ENCODE results near the gene CCDC141.

CCDC141 gene

GRCh38 chr2:178830451-178830850 lies 219.5 kb downstream of the CCDC141 start:
- TF ChIP-seq GATA2 (IDR thresholded peaks at IDR 0.05; ENCODE audit: low read depth, low read length), result no peak
- no peak for TF ChIP-seq GATA3 (IDR thresholded peaks at IDR 0.05; ENCODE audit: low read depth, low read length)

DNA sequence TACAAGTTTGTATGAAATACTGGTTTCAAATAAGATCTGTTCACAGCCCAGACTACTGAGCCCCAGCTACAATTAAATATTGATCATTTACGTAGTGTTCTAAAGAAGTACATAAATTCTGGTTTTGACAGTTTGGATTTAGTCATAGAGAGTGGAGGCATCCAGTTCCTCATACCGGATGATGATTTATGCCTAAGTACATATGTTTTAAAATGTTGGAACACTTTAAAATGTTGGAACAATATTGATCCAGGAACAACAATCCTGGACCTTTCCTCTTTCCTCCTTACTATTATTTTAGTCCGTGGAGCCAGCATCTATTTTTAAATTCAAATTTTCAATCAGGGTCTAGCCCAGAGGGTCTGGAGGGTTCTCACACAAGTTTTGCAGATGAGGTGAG lies 220.0 kb downstream of the CCDC141 start:
- no peak for TF ChIP-seq GATA3 (IDR thresholded peaks at IDR 0.05; ENCODE audit: low read depth, low read length)
- no peak for TF ChIP-seq GATA2 (IDR thresholded peaks at IDR 0.05; ENCODE audit: low read depth, low read length)

- TF ChIP-seq GATA2 (IDR thresholded peaks at IDR 0.05; ENCODE audit: low read depth, low read length) (peak; percentile 18; the same call in 1 of the 2 replicates), GATA3 (IDR thresholded peaks at IDR 0.05; ENCODE audit: low read depth, low read length) (no peak)
These were observed 220.5 kb downstream of the CCDC141 start for GRCh38 chr2:178829299-178829960.

GRCh38 chr2:178828486-178828881 lies 221.5 kb downstream of the CCDC141 start:
- no peak for TF ChIP-seq GATA3 (IDR thresholded peaks at IDR 0.05; ENCODE audit: low read depth, low read length)
- no peak for TF ChIP-seq GATA2 (IDR thresholded peaks at IDR 0.05; ENCODE audit: low read depth, low read length)

DNA sequence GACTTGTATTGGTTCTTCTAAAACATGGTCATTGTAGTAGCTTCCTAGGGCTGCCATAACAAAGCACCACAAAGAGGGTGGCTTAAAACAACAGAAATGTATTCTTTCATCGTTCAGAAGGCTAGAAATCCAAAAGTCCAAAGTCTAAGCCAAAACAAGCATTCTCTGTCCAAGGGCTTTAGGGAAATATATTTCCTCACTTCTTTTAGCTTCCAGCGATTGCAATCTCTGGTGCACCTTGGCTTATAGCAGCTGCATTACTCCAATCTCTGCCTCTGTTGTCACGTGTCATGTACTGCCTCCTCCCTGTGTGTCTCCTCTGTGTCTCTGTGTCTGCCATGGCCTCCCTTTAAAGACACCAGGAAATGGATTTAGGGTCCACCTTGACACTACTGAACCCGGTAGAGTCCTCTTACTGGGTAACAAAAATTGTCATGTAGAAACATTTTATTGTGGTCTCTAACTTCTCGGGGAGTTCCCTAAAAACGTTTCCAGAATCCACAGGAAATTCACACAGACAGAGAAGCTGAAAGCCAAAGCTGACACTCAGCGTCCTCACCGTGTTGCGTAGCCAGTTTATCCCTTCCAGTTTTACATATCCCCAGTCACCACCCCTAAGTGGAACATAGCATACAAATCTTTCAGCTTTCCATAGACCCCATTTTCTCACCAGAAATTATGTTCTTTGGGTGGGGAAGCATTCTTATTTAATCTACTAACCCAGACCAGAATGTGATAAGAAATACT lies 222.0 kb downstream of the CCDC141 start:
- TF ChIP-seq GATA3 (IDR thresholded peaks at IDR 0.05; ENCODE audit: low read depth, low read length), result no peak
- no peak for TF ChIP-seq GATA2 (IDR thresholded peaks at IDR 0.05; ENCODE audit: low read depth, low read length)

- TF ChIP-seq GATA3 (IDR thresholded peaks at IDR 0.05; ENCODE audit: low read depth, low read length) (no peak), GATA2 (IDR thresholded peaks at IDR 0.05; ENCODE audit: low read depth, low read length) (no peak)
These were observed 222.8 kb downstream of the CCDC141 start for GRCh38 chr2:178827111-178827510.

DNA sequence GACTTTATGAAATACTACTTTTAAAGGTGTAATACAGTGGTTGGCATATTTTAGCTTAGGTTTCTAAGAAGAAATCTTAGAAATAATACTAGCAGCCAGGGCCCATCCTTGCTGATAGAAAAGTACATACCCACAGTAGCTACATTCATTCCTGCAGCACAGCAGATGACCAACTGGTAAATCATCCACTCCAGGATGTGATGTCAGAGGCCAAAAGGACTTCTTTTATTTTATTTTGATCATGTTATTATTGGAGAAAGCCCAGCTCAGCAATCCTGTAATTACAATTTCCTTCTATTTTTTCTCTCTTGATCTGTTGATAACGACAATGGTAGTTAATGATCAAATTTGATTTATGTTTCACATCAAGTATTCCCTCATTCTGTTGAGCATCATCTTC lies 224.8 kb downstream of the CCDC141 start:
- TF ChIP-seq GATA3 (IDR thresholded peaks at IDR 0.05; ENCODE audit: low read depth, low read length) (no peak), GATA2 (IDR thresholded peaks at IDR 0.05; ENCODE audit: low read depth, low read length) (no peak)

DNA sequence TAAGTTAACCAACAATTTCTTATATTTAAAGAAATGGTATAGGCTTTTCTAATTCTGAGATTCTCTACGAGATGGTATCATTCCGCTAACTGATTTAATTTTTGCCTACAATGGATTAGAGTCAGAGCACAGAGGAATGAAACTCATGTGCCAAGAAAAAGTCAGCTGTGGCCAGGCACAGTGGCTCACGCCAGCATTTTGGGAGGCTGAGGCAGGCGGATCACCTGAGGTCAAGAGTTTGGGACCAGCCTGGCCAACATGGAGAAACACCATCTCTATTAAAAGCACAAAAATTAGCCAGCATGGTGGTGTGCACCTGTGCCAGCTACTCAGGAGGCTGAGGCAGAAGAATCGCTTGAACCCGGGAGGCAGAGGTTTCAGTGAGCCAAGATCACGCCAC lies 225.8 kb downstream of the CCDC141 start:
- TF ChIP-seq GATA2 (IDR thresholded peaks at IDR 0.05; ENCODE audit: low read depth, low read length) (no peak), GATA3 (IDR thresholded peaks at IDR 0.05; ENCODE audit: low read depth, low read length) (no peak)

- TF ChIP-seq GATA3 (IDR thresholded peaks at IDR 0.05; ENCODE audit: low read depth, low read length) (no peak), GATA2 (IDR thresholded peaks at IDR 0.05; ENCODE audit: low read depth, low read length) (no peak)
These were observed 229.9 kb downstream of the CCDC141 start for GRCh38 chr2:178819992-178820391.

DNA sequence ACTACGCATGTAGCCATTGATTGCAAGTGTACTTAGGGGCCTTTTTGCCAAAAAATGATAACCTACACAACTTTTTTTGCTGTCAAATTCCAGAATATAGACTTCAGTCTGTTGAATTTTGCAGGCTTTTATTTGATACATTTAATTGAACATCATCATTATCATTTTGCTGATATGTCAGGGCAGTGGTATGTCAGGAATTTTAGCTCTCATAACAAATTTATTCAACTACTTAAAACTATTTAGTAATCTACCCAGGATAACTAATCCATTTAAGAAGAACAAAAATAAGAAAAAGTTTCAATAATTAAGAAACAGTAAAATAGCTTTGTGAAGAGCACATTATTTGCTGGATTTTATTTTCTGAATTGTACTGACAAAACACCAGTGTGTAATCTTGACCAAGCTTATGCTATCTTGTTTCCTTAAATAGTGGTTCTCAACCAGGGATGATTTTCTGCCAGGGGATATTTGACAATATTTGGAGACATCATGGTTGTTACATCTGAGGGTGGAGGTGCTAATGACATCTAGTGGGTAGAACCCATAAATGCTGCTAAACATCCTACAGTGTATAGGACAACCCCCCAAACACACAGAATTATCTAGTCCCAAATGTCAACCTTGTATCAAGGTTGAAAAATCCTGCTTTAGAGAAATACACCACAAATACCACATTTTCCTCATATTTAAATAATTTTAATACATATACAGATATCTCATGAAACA lies 230.6 kb downstream of the CCDC141 start:
- TF ChIP-seq GATA3 (IDR thresholded peaks at IDR 0.05; ENCODE audit: low read depth, low read length) (no peak), GATA2 (IDR thresholded peaks at IDR 0.05; ENCODE audit: low read depth, low read length) (no peak)

DNA sequence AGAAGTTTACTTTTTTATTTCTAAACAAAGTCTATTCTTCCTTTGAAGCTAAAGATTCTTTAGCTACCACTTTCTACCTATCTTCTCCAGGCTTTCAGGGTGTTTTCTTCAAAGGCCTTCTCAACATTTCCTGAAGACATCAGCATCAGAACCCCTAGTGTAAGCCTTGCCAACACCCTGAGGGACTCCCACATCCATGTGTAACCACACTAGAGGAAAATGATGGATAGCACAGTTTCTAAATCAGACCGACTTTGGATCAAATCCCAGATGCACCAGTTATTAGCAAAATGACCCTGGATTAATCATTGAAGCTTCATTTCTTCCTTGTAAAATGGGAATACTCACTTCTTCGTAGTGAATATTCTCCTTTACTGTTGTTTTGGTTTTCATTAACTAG lies 238.0 kb downstream of the CCDC141 start:
- TF ChIP-seq GATA3 (IDR thresholded peaks at IDR 0.05; ENCODE audit: low read depth, low read length) (no peak), GATA2 (IDR thresholded peaks at IDR 0.05; ENCODE audit: low read depth, low read length) (no peak)

- no peak for TF ChIP-seq GATA2 (IDR thresholded peaks at IDR 0.05; ENCODE audit: low read depth, low read length)
- TF ChIP-seq GATA3 (IDR thresholded peaks at IDR 0.05; ENCODE audit: low read depth, low read length), result no peak
These were observed 238.9 kb downstream of the CCDC141 start for GRCh38 chr2:178811045-178811444.

DNA sequence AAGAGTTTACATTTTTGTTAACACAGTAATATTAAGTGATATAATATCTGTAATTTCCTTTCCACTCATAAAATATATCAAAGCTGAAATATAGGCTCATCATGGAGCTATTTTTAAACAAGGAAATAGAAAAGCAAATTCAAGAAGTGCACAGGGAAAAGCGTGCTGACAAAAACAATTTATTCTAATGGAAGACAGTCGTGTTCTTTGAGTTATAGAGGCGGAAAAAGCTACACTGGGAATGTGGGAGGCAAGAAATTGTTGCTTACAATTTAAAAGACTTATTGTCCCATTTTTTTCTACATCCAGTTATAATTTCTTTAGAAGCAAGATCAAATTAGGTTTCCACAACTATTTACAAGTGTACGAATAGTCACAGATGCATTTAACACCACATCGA lies 239.5 kb downstream of the CCDC141 start:
- TF ChIP-seq GATA3 (IDR thresholded peaks at IDR 0.05; ENCODE audit: low read depth, low read length) (no peak), GATA2 (IDR thresholded peaks at IDR 0.05; ENCODE audit: low read depth, low read length) (no peak)

DNA sequence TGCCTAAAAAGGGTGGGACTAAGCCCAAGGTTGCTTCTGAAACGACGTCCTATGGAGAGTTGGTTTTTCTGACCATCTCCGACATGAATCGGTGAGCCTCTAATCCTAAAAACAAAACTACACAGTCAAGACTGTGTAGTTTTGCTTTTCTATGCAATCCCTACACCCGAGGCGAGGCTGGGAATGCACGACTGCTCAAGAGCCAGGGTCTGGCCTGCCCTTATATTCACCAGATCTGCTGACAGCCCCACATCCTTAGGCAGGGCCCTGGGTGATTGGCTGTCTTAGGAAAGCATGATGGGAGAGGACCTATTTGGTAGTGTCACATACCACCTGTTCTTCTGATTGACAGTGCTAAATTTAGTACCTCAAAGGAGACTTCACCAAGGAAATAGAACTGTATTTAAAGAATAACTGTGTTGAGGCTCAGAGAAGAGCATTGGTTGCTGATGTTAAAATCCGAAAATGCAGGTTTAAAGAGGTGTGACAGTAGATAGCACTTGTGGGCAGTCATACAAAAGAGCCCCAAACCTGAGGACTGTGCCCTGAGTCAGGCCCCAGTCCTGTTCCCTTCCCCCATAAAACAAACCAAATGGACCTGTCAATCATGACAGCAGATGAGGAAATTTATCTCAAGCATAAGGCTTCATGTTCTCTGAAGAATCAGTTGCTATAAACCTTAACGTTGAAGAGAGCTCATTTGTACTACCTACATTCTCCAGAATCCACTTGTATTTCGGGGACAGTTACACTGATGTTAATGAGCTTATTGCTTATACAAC lies 242.5 kb downstream of the CCDC141 start, which contains the start of gene TTN:
TSS of gene TTN (minus strand) at position 197 of the 782 bp plus-strand sequence. CDS start 2,781 bp downstream, outside the sequence.
- no peak for TF ChIP-seq GATA2 (IDR thresholded peaks at IDR 0.05; ENCODE audit: low read depth, low read length)
- no peak for TF ChIP-seq GATA3 (IDR thresholded peaks at IDR 0.05; ENCODE audit: low read depth, low read length)

All from SH-SY5Y (cell line).